HG03108 (cell line): ENCODE data around the gene FAM180A.
"Not testable (repeated sequence)": the region's sequence is repeated elsewhere in the genome, so short reads cannot be mapped to it uniquely, and the experiment has no call there.

Experiments used
- ATAC-seq: cut with Tn5 transposase; IDR thresholded peaks from one replicate; pipeline ENCODE4 v1.9.1; 2021; ENCODE audit warnings: moderate library complexity; ENCODE audit not compliant: unreplicated experiment

The FAM180A gene

DNA sequence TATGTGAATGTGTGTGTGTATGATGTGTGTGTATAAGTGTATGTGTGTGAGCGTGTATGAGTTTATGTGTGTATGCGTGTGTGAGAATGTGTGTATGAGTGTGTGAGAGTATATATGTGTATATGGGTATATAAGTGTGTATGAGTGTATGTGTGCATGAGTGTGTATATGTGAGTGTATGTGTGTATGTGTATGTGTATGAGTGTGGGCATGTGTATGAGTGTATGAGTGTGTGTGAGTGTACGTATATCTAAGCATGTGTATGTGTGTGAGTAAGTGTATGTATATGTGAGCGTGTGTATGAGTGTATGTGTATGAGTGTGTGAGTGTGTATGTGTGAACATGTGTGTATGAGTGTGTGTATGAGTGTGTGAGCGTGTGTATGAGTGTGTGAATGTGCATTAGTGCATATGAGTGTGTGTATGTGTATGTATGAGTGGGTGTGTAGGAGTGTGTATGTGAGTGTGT, 33.5 kb downstream of the FAM180A start:
- no peak for ATAC-seq

DNA sequence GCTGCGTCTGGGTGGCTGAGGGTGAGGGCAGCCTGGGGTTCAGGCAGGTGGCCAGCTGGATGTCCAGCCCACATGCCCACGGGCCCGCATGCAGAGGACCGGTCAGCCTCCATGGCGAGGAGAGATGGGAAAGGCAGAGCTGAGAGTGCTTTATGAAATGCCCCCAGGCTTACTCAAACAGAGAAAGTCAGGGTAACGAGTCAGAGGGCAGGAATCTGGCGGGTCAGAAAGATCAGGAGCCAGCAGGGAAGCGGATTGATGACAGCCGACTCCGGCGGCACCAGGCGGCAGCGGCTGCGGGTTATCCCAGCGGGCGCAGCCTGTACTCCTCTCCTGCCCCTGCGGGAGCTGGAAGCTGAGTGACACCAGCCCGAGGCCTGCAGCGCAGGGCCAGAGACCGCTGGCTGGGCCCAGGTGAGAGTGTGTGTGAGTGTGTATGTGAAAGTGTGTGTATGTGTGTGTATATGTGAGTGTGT, 34.0 kb downstream of the FAM180A start:
- ATAC-seq: no peak

- ATAC-seq: no peak
These were observed 34.7 kb downstream of the FAM180A start for GRCh38 chr7:135713836-135714470.

GRCh38 chr7:135712796-135713195, 35.8 kb downstream of the FAM180A start:
- ATAC-seq: no peak

DNA sequence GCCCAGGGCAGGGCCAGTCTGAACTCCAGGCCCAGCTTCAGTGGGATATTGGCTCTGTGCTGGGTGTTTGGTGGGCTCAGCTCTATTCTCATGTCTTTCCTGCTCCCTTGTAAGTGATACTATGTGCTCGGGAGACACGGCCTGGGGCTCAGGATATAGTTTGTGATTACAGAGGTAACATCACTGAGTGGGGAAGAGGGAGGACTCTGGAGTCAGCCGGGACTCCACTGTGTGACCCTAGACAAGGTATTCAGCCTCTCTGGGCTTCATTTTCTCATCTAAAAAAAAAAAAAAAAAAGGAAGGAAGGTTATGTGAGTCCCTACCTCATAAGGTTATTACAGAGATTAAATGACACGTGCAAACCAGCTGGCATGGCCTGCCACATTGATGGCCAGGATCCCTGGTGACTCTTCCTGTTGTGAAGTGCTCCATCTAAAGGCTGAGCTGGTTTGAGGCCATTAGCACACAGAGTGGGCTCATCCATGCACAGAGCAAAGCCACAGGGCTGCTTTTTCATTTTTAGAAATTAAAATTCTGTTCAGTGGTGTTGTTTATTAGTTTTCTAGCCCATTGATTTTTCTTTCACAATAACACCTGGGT, 36.3 kb downstream of the FAM180A start:
- no peak for ATAC-seq

DNA sequence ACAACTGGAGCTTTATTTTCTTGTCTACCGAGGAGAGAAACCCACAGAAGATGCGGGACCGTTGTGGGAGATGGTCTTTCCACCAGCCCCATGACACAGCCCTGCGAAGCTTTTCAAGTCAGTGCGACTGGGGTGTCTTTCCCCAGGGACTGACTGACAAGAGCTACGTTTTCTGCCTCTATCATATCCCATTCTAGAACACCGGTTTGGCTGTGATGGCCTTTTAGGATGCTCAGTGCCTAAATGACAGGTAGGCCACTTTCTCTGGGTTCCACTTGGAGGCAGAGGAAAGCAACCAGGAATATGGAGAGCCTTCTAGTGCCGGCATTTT, 37.5 kb downstream of the FAM180A start:
- ATAC-seq: no peak

DNA sequence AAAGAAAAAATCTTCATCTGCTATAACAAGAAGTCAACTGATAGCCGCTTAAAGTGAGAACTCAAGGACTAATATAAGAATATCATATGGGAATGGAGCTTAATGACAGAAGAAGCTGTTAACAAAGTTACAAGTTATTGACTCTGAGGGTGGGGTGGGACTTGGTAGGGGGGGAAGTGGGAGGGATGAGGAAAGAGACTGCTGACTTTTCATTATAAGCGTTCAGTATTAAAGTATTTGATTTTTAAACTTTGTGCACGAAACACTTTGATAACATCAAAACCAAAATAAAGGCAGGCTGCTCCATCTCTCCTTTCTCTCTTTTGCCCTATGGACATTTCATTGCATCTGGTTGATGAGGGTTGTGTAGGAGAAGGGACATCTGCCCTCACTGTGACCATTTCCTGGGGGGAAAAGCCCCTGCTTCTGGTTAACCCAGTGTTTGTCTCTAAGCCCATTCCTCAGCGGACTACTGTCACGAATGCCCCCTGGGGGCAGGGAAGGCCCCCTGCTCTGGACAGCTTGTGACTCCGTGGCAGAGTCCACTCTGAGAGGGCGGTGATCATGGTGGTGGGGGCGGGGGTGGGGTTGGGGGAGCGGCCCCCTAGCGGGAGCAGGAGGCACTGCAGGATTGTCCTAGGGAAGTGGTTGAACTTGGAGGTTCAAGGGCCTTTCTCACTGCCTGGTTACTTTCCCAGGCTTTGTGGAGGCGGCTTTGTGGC, 38.0 kb downstream of the FAM180A start:
- ATAC-seq: no peak

- ATAC-seq: no peak
These were observed 39.1 kb downstream of the FAM180A start for GRCh38 chr7:135709508-135709907.

- no peak for ATAC-seq
These were observed 40.6 kb downstream of the FAM180A start for GRCh38 chr7:135708041-135708440.

DNA sequence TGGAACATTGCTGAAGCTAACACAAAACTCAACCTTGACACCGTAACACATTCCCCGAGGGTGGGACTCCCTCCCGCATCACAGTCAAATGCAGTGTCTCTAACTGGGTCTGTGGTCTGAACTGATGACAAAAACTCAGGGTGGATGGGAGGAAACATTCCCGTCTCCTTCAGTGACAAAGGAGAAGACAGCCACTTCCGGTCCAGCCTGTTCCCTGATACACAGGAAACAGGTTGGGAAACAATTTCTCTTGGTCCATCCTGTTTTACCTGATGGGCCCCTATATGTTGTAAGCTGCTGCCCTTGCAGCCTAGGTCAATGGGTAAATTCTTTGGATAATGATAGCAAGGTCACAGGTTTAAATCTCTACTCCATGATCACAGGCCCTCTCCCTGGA, 41.0 kb downstream of the FAM180A start:
- no peak for ATAC-seq

DNA sequence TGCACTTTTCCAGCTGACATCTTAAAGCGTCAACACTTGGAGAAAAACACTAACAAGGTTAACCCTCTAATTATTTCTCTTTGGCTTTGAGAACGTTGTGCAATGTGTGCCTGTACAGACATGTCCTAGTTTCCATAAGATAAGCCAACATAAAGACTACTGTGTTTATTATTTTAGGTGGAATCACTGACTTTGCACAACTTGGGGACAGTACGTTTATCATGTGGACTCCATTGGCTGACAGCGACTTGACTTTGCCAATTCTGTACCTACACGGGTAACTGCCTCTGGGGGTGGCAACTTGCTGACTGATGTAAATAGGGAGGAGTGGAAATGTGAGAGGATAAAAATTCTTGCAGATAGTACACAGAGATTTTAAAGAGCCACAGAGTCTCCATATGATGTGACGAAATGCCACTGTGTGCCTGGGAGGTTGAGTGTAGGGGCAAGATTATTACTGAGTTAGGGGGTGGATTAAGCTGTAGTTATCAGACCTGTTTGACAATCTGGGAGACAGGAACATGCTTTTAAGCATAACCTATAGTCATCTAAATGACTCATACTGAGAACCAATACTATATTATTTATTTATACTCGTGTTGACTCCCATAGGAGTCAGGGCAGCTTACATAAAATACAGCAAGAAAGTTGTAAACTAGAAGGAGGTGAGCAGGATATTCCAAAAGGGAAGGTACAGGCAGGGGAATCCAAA, 41.6 kb downstream of the FAM180A start:
- ATAC-seq: no peak

DNA sequence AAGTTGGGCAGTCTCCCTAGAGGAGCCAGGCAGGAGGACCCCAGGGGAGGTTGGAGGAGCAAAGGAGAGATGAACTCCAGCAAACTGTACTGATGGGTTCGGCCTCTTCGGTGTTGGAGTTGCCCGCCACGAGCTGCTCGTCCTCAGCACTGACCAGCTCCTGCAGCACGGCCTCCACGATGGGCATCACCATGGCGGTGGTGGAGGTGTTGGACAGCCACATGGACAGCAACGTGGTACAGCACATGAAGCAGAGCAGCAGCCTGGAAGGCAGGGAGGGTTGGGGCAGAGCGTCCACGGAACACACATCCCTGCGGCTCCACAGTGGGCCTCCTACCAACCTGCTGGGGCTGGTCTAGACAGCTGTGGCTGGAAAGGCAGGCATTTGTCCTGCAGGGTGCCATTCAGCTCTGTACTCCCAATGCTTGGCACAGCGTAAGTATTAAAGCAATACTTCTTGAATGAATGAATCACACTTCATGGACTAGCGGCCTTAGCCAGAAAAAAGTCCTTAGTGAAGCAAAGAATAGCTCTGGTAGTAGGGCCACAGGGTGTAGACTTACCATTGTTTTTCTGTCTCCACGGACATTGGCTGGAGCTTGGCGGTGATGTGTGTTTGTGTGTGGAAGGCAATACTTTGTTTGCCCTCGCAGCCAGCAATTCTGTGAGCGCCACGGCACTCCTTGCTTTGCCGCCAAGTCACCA, 42.4 kb downstream of the FAM180A start:
- ATAC-seq: no peak

DNA sequence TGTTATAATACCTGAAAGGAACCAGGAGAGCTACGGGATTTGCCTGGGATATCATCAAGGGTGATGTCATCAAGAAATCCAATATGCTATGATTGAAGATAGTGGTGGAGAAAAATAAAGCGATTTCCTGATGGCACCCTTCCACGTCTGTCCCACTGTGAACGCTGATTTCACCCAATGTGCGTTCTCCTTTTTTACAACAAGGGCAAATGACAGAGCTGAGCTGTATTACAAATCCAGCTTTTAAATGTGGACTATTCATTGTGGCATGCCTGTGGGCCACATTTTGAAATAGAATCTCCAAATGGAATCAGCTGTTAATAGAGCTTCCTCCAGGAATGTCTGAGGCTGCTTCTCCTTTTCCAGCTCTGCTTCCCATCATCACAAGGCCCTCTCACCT, 43.9 kb downstream of the FAM180A start:
- no peak for ATAC-seq

GRCh38 chr7:135704074-135704473, 44.5 kb downstream of the FAM180A start:
- no peak for ATAC-seq

GRCh38 chr7:135697276-135698049, 51.1 kb downstream of the FAM180A start:
- no peak for ATAC-seq

GRCh38 chr7:135693558-135693957, 55.1 kb downstream of the FAM180A start:
- ATAC-seq: no peak

- not testable (repeated sequence) for ATAC-seq
These were observed 56.0 kb downstream of the FAM180A start for GRCh38 chr7:135692606-135693005.

- ATAC-seq: no peak
These were observed 56.6 kb downstream of the FAM180A start for GRCh38 chr7:135692055-135692454.

DNA sequence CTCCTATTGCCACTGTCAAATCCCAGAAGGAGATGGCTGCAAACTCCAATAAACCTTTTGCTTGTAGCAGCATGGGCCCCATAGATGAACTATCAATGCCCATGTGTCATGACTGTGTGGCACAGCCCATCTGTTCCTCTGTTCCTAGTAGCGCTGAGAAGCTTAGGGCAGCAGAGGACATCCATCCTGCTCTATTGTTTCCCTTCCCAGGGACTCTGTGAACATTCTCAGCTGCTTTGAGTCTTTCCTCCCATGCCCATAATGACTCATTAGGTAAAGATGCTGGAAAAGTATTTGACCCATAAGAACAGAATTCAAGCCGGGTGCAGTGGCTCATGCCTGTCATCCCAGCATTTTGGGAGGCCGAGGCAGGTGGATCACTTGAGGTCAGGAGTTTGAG, 58.0 kb downstream of the FAM180A start:
- no peak for ATAC-seq

- no peak for ATAC-seq
These were observed 61.1 kb downstream of the FAM180A start for GRCh38 chr7:135687466-135687865.
